Ascending aorta (tissue), 2 donors: ENCODE data around the gene FRMD4A. TPM values are rescaled to one million over a fixed set of nuclear protein-coding genes. Genes with fewer than 3 reads are reported as not detected.
A peak's percentile ranks its signal among the peaks of the same experiment; 100 is the strongest.

ENCODE experiments used
- DNase-seq, 2 donors: peaks; one replicate each; pipeline ENCODE4 v3.0.0-alpha.2; 2019; ENCODE audit warnings: low spot score in 2 of 2
- H3K27ac ChIP-seq, 2 donors: fragments of 200-600 bp; sonication (generic); one replicate each; pipeline ENCODE4 v1.5.1; 2016 to 2017; ENCODE audit warnings: mild to moderate bottlenecking in 1 of 2
- H3K27me3 ChIP-seq: fragments of 200-600 bp; sonication (generic); one replicate; pipeline ENCODE4 v1.5.1; 2017
- H3K36me3 ChIP-seq, 2 donors: fragments of 200-600 bp; sonication (generic); one replicate each; pipeline ENCODE4 v1.5.1; 2016
- H3K4me1 ChIP-seq, 2 donors: fragments of 200-600 bp; sonication (generic); one replicate each; pipeline ENCODE4 v1.5.1; 2016 to 2017; ENCODE audit warnings: mild to moderate bottlenecking in 1 of 2
- H3K4me3 ChIP-seq, 2 donors: fragments of 200-600 bp; sonication (generic); one replicate each; pipeline ENCODE4 v1.5.1; 2016 to 2017; ENCODE audit warnings: mild to moderate bottlenecking in 1 of 2
- H3K9me3 ChIP-seq, 2 donors: fragments of 200-600 bp; sonication (generic); one replicate each; pipeline ENCODE4 v1.5.1; 2016
- CTCF ChIP-seq, 3 experiments: fragments of 200-600 bp in 2 of 3; fragments of 450-650 bp in 1 of 3; sonication (generic) in 2 of 3; IDR thresholded peaks; one replicate each; pipeline ENCODE4 v1.5.1; 2016 to 2019; ENCODE audit warnings: antibody characterized with exemption in 3 of 3, mild to moderate bottlenecking in 1 of 3, moderate library complexity in 1 of 3
- intact Hi-C: fragments of 100-400 bp; cut with DNase I; formaldehyde crosslinking; loops from one replicate; pipeline ENCODE4 v1.15.1; 2023
- total RNA-seq: library from RNA; depleted of rRNA; stranded (reverse); fragments of >200 nt; gene quantifications from one replicate; pipeline ENCODE4 v1.1.0, GENCODE V29; 2016

FRMD4A gene
- total RNA-seq, 1 donor from 2014 or later, result 108 TPM

GRCh38 chr10:13978533-13979115 lies 352.1 kb downstream of the FRMD4A start:
- intact Hi-C loops, result no loop called here
- no peak for DNase-seq
- H3K27ac ChIP-seq, result peak overlapping the region; percentile 54 to 74

GRCh38 chr10:13977861-13978532 lies 352.7 kb downstream of the FRMD4A start:
- H3K4me1 ChIP-seq, result peaks cover 0 to 14% of the 10 kb centered on the region in 2 donors
- no peak for TF ChIP-seq CTCF (IDR thresholded peaks at IDR 0.05)
- no peak overlapping the region for H3K4me3 ChIP-seq
- no peaks in the 10 kb centered on the region for H3K9me3 ChIP-seq
- no peak for DNase-seq
- H3K27ac ChIP-seq, result peak overlapping the region; percentile 54 to 74
- no peaks in the 10 kb centered on the region for H3K27me3 ChIP-seq
- no peaks in the 10 kb centered on the region for H3K36me3 ChIP-seq
- intact Hi-C loops, result no loop called here

More at GRCh38 chr10:13978533-13979115, 352.1 kb downstream of the FRMD4A start:
- peaks cover 0 to 14% of the 10 kb centered on the region in 2 donors for H3K4me1 ChIP-seq
- H3K27me3 ChIP-seq, result no peaks in the 10 kb centered on the region
- no peaks in the 10 kb centered on the region for H3K36me3 ChIP-seq
- H3K4me3 ChIP-seq, result no peak overlapping the region
- no peak for TF ChIP-seq CTCF (IDR thresholded peaks at IDR 0.05)
- no peaks in the 10 kb centered on the region for H3K9me3 ChIP-seq

GRCh38 chr10:13973742-13974141 lies 357.0 kb downstream of the FRMD4A start:
- Histone ChIP-seq H3K4me3 (no peak overlapping the region), H3K9me3 (no peaks in the 10 kb centered on the region), H3K36me3 (no peaks in the 10 kb centered on the region), H3K4me1 (peaks cover 6 to 21% of the 10 kb centered on the region in 2 donors), H3K27ac (no peak overlapping the region), H3K27me3 (no peaks in the 10 kb centered on the region)
- no peak for TF ChIP-seq CTCF (IDR thresholded peaks at IDR 0.05)
- intact Hi-C loops, result no loop called here
- DNase-seq, result no peak

- intact Hi-C loops, result no loop called here
- no peak for TF ChIP-seq CTCF (IDR thresholded peaks at IDR 0.05)
Measured at GRCh38 chr10:13972609-13973008, 358.1 kb downstream of the FRMD4A start.

GRCh38 chr10:13971601-13972475 lies 358.9 kb downstream of the FRMD4A start:
- intact Hi-C loops, result no loop called here
- peak overlapping the region; percentile 30 to 47 for H3K4me3 ChIP-seq
- no peak for TF ChIP-seq CTCF (IDR thresholded peaks at IDR 0.05)
- H3K27ac ChIP-seq, result peak overlapping the region; percentile 40 to 45
- H3K4me1 ChIP-seq, result peaks cover 6 to 12% of the 10 kb centered on the region in 2 donors
- no peaks in the 10 kb centered on the region for H3K9me3 ChIP-seq
- H3K27me3 ChIP-seq, result no peaks in the 10 kb centered on the region
- no peak for DNase-seq
- no peaks in the 10 kb centered on the region for H3K36me3 ChIP-seq

More at GRCh38 chr10:13972609-13973008, 358.1 kb downstream of the FRMD4A start:
- peak overlapping the region in 1 of 2 donors; percentile 47 for H3K4me3 ChIP-seq
- H3K27me3 ChIP-seq, result no peaks in the 10 kb centered on the region
- no peaks in the 10 kb centered on the region for H3K9me3 ChIP-seq
- no peaks in the 10 kb centered on the region for H3K36me3 ChIP-seq
- DNase-seq, result no peak
- peaks cover 6 to 14% of the 10 kb centered on the region in 2 donors for H3K4me1 ChIP-seq
- H3K27ac ChIP-seq, result no peak overlapping the region
